NT2/D1 (cell line): ENCODE results near the gene MORF4L1.

ENCODE experiments used
- SUZ12 ChIP-seq: IDR thresholded peaks from 2 replicates; pipeline ENCODE4 v1.6.1; 2011; ENCODE audit not compliant: insufficient read length, insufficient read depth; ENCODE audit errors: extremely low read depth
- YY1 ChIP-seq: IDR thresholded peaks from 2 replicates; pipeline ENCODE4 v1.6.1; 2011; ENCODE audit not compliant: insufficient read length, insufficient read depth
- ZNF274 ChIP-seq: IDR thresholded peaks from 2 replicates; pipeline ENCODE4 v1.6.1; 2011; ENCODE audit warnings: mild to moderate bottlenecking, low read depth, low read length

DNA sequence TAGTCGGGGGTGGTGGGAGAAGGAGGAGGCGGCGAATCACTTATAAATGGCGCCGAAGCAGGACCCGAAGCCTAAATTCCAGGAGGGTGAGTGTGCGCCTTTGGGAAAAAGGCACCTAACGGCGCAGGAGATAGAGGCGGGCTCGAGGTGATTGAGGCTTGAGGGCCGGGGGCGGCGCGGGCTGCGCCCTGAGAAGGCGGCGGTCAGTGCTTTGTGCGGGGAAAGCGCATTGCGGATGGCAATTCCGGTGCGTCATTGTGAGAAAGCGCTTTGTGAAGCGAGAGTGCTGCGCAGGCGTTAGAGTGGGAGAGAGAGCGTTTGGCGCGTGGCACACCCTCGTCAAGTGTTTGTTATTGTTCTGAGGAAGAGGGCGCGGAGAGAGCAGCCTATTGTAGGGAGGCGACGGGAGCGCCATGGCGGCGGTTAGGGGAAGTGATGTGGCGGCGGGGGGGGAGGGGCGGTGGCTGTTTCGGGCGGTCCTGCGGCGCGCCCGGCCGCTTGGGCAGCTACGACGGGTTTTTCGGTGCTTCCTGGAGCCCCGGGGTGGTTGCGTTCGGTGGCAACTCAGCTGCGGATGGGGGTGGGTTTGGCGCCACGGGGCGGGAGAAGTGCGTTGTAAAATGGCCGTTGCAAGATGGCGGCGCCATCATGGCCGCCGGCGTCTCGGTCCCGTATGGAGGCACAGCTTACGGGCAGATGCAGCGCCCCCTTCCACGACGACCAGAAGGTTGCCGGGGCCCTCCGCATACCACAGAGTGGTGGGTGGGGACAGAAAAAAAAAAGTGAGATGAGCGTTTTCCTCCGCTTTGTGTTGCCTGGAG lies 492 bp downstream of the MORF4L1 start:
- no peak for TF ChIP-seq SUZ12
- peak; percentile 98 for TF ChIP-seq YY1
- TF ChIP-seq ZNF274: no peak
